K562 (cell line): Measurements from ENCODE around the gene TCIRG1. TPM values are rescaled to one million over a fixed set of nuclear protein-coding genes. Genes with fewer than 3 reads are reported as not detected.

Experiments
- ADNP ChIP-seq: fragments of 200-800 bp; sonication (Bioruptor generic); IDR thresholded peaks from 2 replicates; pipeline ENCODE4 v1.6.1; 2016; ENCODE audit warnings: missing genetic modification characterization, missing compliant biosample characterization
- AFF1 ChIP-seq, 2 experiments: fragments of 450-650 bp; IDR thresholded peaks; 2 replicates each; pipeline ENCODE4 v1.6.1; 2018; ENCODE audit warnings: mild to moderate bottlenecking in 2 of 2, low read depth in 1 of 2; ENCODE audit not compliant: partially characterized antibody in 2 of 2
- ARHGAP35 ChIP-seq: fragments of 450-650 bp; IDR thresholded peaks from 2 replicates; pipeline ENCODE4 v1.6.1; 2018; ENCODE audit not compliant: partially characterized antibody
- ARID2 ChIP-seq: fragments of 450-650 bp; IDR thresholded peaks from 2 replicates; pipeline ENCODE4 v1.6.1; 2017; ENCODE audit warnings: antibody characterized with exemption, mild to moderate bottlenecking
- BHLHE40 ChIP-seq: IDR thresholded peaks from 2 replicates; pipeline ENCODE4 v1.6.1; 2011; ENCODE audit warnings: low read length, improper control_type of control experiment
- CBFA2T2 ChIP-seq: fragments of 450-650 bp; conservative IDR thresholded peaks from 2 replicates; pipeline ENCODE4 v1.6.1; 2017; ENCODE audit warnings: mild to moderate bottlenecking
- FOXM1 ChIP-seq, 2 experiments: fragments of 450-650 bp in 1 of 2; sonication (generic) in 1 of 2; formaldehyde crosslinking in 1 of 2; IDR thresholded peaks; 2 replicates each; pipeline versions ENCODE4 v1.6.1 to v1.9.0; 2017 to 2022; ENCODE audit warnings: low read depth in 2 of 2, mild to moderate bottlenecking in 2 of 2, missing genetic modification reagents in 1 of 2, moderate library complexity in 1 of 2
- HDAC2 ChIP-seq: fragments of 450-650 bp; IDR thresholded peaks from 2 replicates; pipeline ENCODE4 v1.6.1; 2016; ENCODE audit warnings: mild to moderate bottlenecking
- HMBOX1 ChIP-seq: sonication (generic); IDR thresholded peaks from 2 replicates; pipeline ENCODE4 v1.6.1; 2016
- LEF1 ChIP-seq: fragments of 450-650 bp; IDR thresholded peaks from 2 replicates; pipeline ENCODE4 v1.6.1; 2016; ENCODE audit warnings: mild to moderate bottlenecking
- MTA2 ChIP-seq: fragments of 450-650 bp; IDR thresholded peaks from 2 replicates; pipeline ENCODE4 v1.6.1; 2016; ENCODE audit warnings: low read depth
- NFE2 ChIP-seq: IDR thresholded peaks from 2 replicates; pipeline ENCODE4 v1.6.1; 2014; ENCODE audit warnings: antibody characterized with exemption, low read depth
- SOX6 ChIP-seq: fragments of 450-650 bp; IDR thresholded peaks from 2 replicates; pipeline ENCODE4 v1.6.1; 2014; ENCODE audit warnings: mild to moderate bottlenecking
- TARDBP ChIP-seq: fragments of 450-650 bp; IDR thresholded peaks from 2 replicates; pipeline ENCODE4 v1.6.1; 2016
- TFE3 ChIP-seq: fragments of 450-650 bp; formaldehyde crosslinking; IDR thresholded peaks from 2 replicates; pipeline ENCODE4 v1.4.0; 2020; ENCODE audit warnings: mild to moderate bottlenecking, mixed read lengths
- ZNF232 ChIP-seq: sonication (generic); formaldehyde crosslinking; IDR thresholded peaks from 2 replicates; pipeline ENCODE4 v1.8.0; 2022; ENCODE audit warnings: mild to moderate bottlenecking, missing genetic modification reagents
- ZNF449 ChIP-seq: fragments of 250-450 bp; sonication (Bioruptor Pico); IDR thresholded peaks from 2 replicates; pipeline ENCODE4 v1.8.0; 2022; ENCODE audit warnings: moderate library complexity, mild to moderate bottlenecking, inconsistent platforms
- ZNF639 ChIP-seq, 2 experiments: fragments of 200-800 bp in 1 of 2; sonication (Bioruptor generic) in 1 of 2; sonication (generic) in 1 of 2; formaldehyde crosslinking in 1 of 2; IDR thresholded peaks in 1 of 2; conservative IDR thresholded peaks in 1 of 2; 2 replicates each; pipeline versions ENCODE4 v1.5.0 to v1.6.1; 2016 to 2020; ENCODE audit warnings: missing compliant biosample characterization in 1 of 2, missing genetic modification characterization in 1 of 2, missing genetic modification reagents in 1 of 2
- polyA plus RNA-seq, 8 experiments: library from polyadenylated mRNA; depleted of rRNA in 4 of 8; stranded (reverse) in 5 of 8; unstranded in 3 of 8; fragments of >200 nt; fragmentation: Nextera tagmentation in 2 of 8; fragmentation: Illumina TruSeq in 1 of 8; extraction: Ambion mirVana in 2 of 8; extraction: Trizol in 1 of 8; gene quantifications; 2 replicates each; pipeline versions ENCODE4 v1.2.1 to v1.2.3, GENCODE V29; 2011 to 2014; ENCODE audit warnings: inconsistent platforms in 1 of 8, missing spikeins in 1 of 8
- total RNA-seq, 7 experiments: library from RNA; depleted of rRNA in 6 of 7; stranded (reverse); fragments of >200 nt in 6 of 7; fragmentation: Illumina TruSeq in 2 of 7; extraction: Trizol in 2 of 7; gene quantifications; 2 replicates each; pipeline versions ENCODE4 v1.2.1 to v1.2.3, GENCODE V29; 2011 to 2021; ENCODE audit warnings: low replicate concordance in 1 of 7

TCIRG1 gene
- total and polyA plus RNA-seq, 9 of the 15 experiments (the other 6 are each of a cell fraction or from before 2014, with no cell fraction given), result 0.49 to 143 (median 24.4) TPM

- TF ChIP-seq TFE3 (CRISPR knock-in tag) (no peak), NFE2 (peak; percentile 56; the same call in 1 of the 2 replicates), HMBOX1 (peak; percentile 58; the same call in 1 of the 2 replicates), BHLHE40 (peak; percentile 96), FOXM1 (IDR thresholded peaks at IDR 0.05; ENCODE audit: low read depth) (peak; percentile 60; the same call in 1 of the 2 replicates), FOXM1 (CRISPR knock-in tag; IDR thresholded peaks at IDR 0.05; ENCODE audit: low read depth) (no peak), MTA2 (peak; percentile 76), TARDBP (no peak), CBFA2T2 (peak; percentile 83), ARID2 (0 out of 2 replicates have a peak, but pooled peaks have one; percentile 39), ZNF639 (CRISPR knock-in tag; conservative IDR thresholded peaks at IDR 0.05 in 1 of 2, IDR thresholded peaks at IDR 0.05 in 1 of 2) (0 out of 4 replicates have a peak, but pooled peaks of 1 of the 2 experiments have one; percentile 28), SOX6 (peak; percentile 87), ZNF449 (CRISPR knock-in tag) (no peak), AFF1 (IDR thresholded peaks at IDR 0.05; ENCODE audit: low read depth in 1 of 2, partially characterized antibody in 2 of 2) (peak in 1 of 2 experiments; percentile 33), ADNP (tag) (no peak), ZNF232 (0 out of 2 replicates have a peak, but pooled peaks have one; percentile 27), HDAC2 (peak; percentile 88), LEF1 (peak; percentile 40; the same call in 1 of the 2 replicates), ARHGAP35 (no peak)
These were observed 29.3 kb upstream of the TCIRG1 start (continued) for GRCh38 chr11:68009391-68010089.
